Erythroblast (primary cell): ENCODE measurements around the gene CTNNA1.

ENCODE experiments used
- GATA1 ChIP-seq: IDR thresholded peaks from 2 replicates; pipeline ENCODE4 v1.6.1; 2011; ENCODE audit warnings: low read depth, mild to moderate bottlenecking, control low read depth, low read length, moderate library complexity
- POLR2A ChIP-seq: IDR thresholded peaks from 2 replicates; pipeline ENCODE4 v1.6.1; 2011; ENCODE audit warnings: mild to moderate bottlenecking, low read length

DNA sequence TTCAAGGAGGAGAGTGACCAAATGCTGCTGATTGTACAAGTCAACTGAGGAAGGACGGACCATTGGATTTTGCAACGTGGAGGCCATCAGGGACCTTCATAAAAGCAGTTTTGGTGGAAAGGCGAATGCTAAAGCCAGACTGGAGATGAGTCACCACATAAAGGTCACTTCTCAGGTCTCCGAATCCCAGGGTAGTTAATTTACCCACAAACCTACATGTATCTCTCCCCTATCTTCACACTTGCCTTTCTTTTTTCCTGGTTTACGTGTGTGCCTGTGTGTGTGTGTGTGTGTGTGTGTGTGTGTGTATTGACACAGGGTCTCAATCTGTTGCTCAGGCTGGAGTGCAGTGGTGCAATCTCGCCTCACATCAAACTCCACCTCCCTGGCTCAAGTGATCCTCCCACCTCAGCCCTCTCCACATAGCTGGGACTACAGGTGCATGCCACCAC lies 4.6 kb upstream of the CTNNA1 start:
- no peak for TF ChIP-seq POLR2A
- TF ChIP-seq GATA1 = no peak
